T-helper 17 cell (primary cell): ENCODE measurements around the gene CDK11B. TPM values are rescaled to one million over a fixed set of nuclear protein-coding genes. Genes with fewer than 3 reads are reported as not detected.
A peak's percentile ranks its signal among the peaks of the same experiment; 100 is the strongest.
"Not testable (repeated sequence)": the region's sequence is repeated elsewhere in the genome, so short reads cannot be mapped to it uniquely, and the experiment has no call there.

Source experiments
- ATAC-seq: fragments of 150-1000 bp; cut with Tn5 transposase; 2 replicates; pipeline ENCODE4 v1.10.0; 2021; ENCODE audit warnings: mild to moderate bottlenecking, moderate library complexity
- DNase-seq, 3 donors: peaks; one replicate each; pipeline versions ENCODE4 v3.0.0 to v3.0.0-alpha.2; 2020 to 2021
- H3K9me3 ChIP-seq: one replicate; pipeline ENCODE4 v1.7.0; 2013; ENCODE audit warnings: low read length, mild to moderate bottlenecking; ENCODE audit not compliant: control insufficient read depth, poor library complexity, severe bottlenecking
- H3K27ac Mint-ChIP-seq: one replicate; pipeline ENCODE4 v1.8.0; 2022; ENCODE audit warnings: mild to moderate bottlenecking, moderate library complexity, mixed read lengths
- H3K27me3 Mint-ChIP-seq: one replicate; pipeline ENCODE4 v1.8.0; 2022; ENCODE audit warnings: mixed read lengths
- H3K36me3 Mint-ChIP-seq: one replicate; pipeline ENCODE4 v1.8.0; 2022; ENCODE audit warnings: low read depth, mixed read lengths
- H3K4me1 Mint-ChIP-seq: one replicate; pipeline ENCODE4 v1.8.0; 2022; ENCODE audit warnings: mild to moderate bottlenecking, mixed read lengths
- H3K4me3 Mint-ChIP-seq: one replicate; pipeline ENCODE4 v1.8.0; 2022; ENCODE audit warnings: mild to moderate bottlenecking, moderate library complexity, mixed read lengths
- total RNA-seq, 4 donors: library from RNA in 2 of 4; stranded (reverse) in 2 of 4; gene quantifications; one replicate each; pipeline ENCODE4 v1.2.3 and lab custom pipeline; 2022 to 2026

CDK11B gene
- total RNA-seq, 2 donors from 2014 or later, result 43.9 to 49.8 TPM

DNA sequence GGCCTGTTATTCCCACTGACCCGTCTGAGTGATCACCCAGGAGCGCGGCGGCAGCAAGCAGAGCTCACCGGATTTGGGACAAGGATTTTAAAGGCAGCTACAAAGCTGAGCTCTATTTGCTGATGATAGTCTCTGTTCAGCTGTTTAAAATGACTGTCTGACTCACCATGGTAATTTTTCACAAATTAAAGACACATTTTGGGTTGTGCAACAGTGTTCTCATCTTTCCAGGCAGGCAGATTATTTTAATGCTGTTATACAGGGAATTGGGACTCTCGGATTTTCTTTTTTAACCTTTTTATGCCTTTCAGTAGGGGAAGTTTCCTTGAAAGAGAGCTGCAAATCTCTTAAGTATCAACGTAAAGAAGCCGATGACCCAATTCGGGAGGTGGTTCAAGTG lies 3.6 kb upstream of the CDK11B start:
- not testable (repeated sequence) for ATAC-seq, H3K9me3 ChIP-seq, DNase-seq, H3K36me3 Mint-ChIP-seq, H3K4me1 Mint-ChIP-seq, H3K27me3 Mint-ChIP-seq
- peak overlapping the region; percentile 73 for H3K4me3 Mint-ChIP-seq
- peak overlapping the region; percentile 88 for H3K27ac Mint-ChIP-seq

GRCh38 chr1:1648265-1648664 lies 10.5 kb downstream of the CDK11B start:
- ATAC-seq, H3K36me3 Mint-ChIP-seq, H3K4me1 Mint-ChIP-seq, H3K27me3 Mint-ChIP-seq, H3K27ac Mint-ChIP-seq, H3K9me3 ChIP-seq, DNase-seq, H3K4me3 Mint-ChIP-seq: not testable (repeated sequence)

DNA sequence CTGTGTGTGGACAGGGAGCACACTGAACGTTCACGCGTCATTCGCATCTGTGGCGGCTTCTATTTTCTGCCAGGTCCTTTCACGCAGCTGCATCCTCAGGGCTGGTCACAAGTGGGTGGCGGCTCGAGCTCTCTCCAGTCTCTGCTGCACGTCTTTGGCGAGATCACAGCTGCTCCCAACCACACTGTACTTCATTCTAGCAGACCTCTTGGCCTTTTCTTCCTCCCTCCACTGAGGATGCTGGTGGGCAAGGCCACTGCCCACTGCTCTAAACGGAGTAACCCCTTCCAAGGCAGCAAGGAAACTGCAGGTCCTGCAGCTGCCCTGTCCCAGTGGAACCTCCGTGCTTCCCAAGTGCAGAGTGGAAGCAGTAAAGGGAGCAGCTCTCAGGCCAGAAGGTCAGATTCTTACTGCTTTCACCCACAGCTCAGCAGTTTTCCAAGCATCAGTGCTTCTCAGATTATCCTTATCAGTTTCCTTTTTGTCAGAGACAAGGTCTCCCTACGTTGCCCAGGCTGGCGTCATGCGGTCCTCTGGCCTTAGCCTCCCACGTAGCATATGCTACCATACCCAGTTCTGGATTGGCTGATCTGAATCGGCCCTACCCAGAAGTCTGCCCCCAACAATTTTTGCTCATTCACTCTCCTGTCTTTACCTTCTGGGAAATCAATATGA lies 11.1 kb downstream of the CDK11B start:
- not testable (repeated sequence) for H3K27ac Mint-ChIP-seq, H3K4me3 Mint-ChIP-seq, H3K36me3 Mint-ChIP-seq, DNase-seq, H3K9me3 ChIP-seq, H3K4me1 Mint-ChIP-seq, H3K27me3 Mint-ChIP-seq, ATAC-seq

GRCh38 chr1:1646326-1646725 lies 12.5 kb downstream of the CDK11B start:
- not testable (repeated sequence) for ATAC-seq, H3K27ac Mint-ChIP-seq, H3K4me1 Mint-ChIP-seq

GRCh38 chr1:1640711-1641461 lies 17.9 kb downstream of the CDK11B start:
- not testable (repeated sequence) for H3K27me3 Mint-ChIP-seq, H3K4me1 Mint-ChIP-seq, DNase-seq, H3K4me3 Mint-ChIP-seq, H3K27ac Mint-ChIP-seq, H3K9me3 ChIP-seq, ATAC-seq, H3K36me3 Mint-ChIP-seq

More at GRCh38 chr1:1646326-1646725, 12.5 kb downstream of the CDK11B start:
- not testable (repeated sequence) for H3K4me3 Mint-ChIP-seq, DNase-seq, H3K36me3 Mint-ChIP-seq, H3K9me3 ChIP-seq, H3K27me3 Mint-ChIP-seq

DNA sequence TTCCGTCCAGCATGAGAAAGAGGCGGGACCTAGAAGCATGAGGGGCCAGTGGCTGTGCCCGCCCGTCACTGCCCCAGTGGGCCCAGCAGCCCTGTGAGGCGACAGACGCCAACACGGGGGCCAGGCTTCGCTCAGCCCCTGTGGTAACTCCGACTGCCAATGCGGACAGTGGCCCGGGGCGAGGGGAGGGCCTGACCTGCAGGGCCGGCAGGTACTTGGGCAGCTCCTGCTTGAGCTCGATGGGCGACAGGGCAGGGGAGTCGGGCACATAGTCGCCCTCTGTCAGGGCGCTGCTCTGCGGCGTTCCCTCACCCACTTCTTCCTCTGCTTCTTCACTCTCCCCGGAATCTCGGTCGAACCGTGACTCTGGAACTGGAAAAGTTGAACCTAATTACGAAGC lies 18.7 kb downstream of the CDK11B start:
- not testable (repeated sequence) for ATAC-seq, DNase-seq, H3K9me3 ChIP-seq, H3K27me3 Mint-ChIP-seq, H3K27ac Mint-ChIP-seq, H3K36me3 Mint-ChIP-seq, H3K4me3 Mint-ChIP-seq, H3K4me1 Mint-ChIP-seq

DNA sequence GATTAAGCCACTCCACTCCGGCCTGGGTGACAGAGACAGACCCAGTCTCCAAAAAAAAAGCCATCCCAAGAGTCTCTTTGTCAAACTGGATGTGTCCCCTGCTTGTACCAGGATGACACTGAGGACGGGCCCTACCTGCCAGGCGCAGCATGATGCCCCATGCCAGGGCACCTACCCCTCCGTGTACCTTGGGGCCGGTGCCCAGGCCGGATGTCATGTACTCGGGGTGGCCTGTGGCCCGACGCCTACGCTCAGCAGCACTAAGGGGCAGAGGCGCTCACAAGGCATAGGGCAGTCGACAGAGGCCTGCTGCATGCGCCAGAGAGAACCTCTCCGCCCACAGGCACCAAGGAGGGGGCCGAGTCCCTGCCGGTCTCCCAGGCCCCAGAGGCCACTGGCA lies 19.4 kb downstream of the CDK11B start:
- H3K27me3 Mint-ChIP-seq, ATAC-seq, H3K4me1 Mint-ChIP-seq, H3K9me3 ChIP-seq, DNase-seq, H3K4me3 Mint-ChIP-seq, H3K27ac Mint-ChIP-seq, H3K36me3 Mint-ChIP-seq: not testable (repeated sequence)

DNA sequence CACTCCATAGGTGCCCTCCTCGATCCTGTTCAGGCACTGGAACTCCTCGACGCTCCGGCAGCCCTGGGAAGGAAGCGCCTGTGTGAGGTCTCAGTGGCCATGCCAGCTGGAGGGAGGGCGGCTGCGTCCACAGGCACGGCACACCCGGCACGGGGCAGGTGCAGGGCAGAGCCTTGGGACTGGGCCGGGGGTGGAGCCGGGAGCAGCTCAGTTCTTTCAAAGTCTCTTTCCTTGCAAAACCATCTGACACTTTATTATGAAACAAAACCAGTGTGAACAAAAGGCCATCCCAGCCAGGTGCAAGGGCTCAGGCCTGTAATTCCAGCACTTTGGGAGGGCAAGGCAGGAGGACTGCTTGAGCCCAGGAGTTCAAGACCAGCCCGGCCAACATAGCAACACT lies 20.3 kb downstream of the CDK11B start:
- H3K9me3 ChIP-seq, ATAC-seq, H3K27ac Mint-ChIP-seq, DNase-seq, H3K4me1 Mint-ChIP-seq, H3K4me3 Mint-ChIP-seq, H3K27me3 Mint-ChIP-seq, H3K36me3 Mint-ChIP-seq: not testable (repeated sequence)

DNA sequence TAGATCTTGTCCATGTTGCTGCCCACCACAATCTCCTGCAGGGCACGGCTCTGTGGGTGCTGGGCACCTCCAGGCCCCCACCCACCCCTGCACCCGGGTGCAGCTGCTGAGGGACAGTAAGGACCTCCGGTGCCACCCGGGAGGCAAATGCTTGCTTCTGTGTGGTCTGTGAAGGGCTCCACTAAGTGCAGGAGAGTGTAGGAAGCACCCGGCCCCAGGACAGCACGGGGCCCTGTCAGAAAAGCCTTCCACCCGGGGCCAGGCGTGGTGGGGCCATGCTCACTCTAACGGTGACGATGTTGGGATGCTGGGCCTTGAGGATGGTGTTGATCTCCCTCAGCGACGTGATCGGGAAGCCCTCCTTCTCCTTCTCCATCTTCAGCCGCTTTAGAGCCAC lies 21.3 kb downstream of the CDK11B start:
- not testable (repeated sequence) for H3K4me3 Mint-ChIP-seq, H3K27ac Mint-ChIP-seq, DNase-seq, H3K36me3 Mint-ChIP-seq, ATAC-seq, H3K4me1 Mint-ChIP-seq, H3K9me3 ChIP-seq, H3K27me3 Mint-ChIP-seq

- not testable (repeated sequence) for H3K9me3 ChIP-seq, H3K4me3 Mint-ChIP-seq, H3K4me1 Mint-ChIP-seq, H3K27me3 Mint-ChIP-seq, H3K36me3 Mint-ChIP-seq, H3K27ac Mint-ChIP-seq, ATAC-seq
- DNase-seq, result peak in 1 of 3 donors; percentile 1
Observed at GRCh38 chr1:1636621-1637478, 22.0 kb downstream of the CDK11B start.

DNA sequence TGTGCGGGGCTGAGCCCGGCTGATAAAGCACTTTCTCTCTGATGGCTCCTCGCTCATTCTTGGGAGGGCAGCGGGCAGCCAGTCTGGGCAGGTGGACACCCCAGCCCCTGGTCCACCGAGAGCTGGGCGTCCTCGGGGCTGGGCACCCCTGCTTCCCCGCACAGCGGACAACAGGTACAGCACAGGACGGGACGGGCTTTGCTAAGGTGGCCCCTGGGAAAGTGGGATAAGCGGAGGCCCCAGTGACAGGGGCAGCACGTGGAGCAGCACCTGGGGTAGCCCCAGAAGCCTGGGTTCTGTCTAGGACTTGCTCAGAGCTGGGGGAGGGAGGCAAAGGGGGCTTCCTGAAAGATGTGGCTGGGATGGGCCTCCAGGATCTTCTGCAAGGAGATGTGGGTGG lies 24.2 kb downstream of the CDK11B start:
- not testable (repeated sequence) for H3K4me3 Mint-ChIP-seq, DNase-seq, ATAC-seq, H3K27me3 Mint-ChIP-seq, H3K9me3 ChIP-seq, H3K4me1 Mint-ChIP-seq, H3K36me3 Mint-ChIP-seq, H3K27ac Mint-ChIP-seq

DNA sequence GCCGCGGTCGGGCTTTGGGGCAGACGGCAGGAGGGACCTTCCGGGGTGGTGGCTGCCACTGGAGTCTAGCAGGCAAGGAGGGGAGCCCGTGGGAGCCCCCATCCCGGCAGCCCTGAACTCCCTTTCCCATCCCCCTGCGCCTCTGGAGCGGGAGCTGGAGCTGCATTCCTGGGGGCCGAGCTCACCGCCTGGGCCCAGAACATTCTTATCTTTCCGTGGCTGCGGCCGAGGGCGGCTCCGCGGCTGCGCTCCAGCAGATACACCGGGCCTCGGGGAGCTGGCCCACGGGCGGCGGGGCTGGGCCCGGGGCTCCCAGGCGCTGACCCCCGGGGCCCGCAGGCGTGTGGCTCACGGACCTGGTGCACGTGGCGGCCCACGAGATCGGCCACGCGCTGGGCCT lies 25.4 kb downstream of the CDK11B start:
- not testable (repeated sequence) for H3K4me3 Mint-ChIP-seq, DNase-seq, H3K27me3 Mint-ChIP-seq, H3K4me1 Mint-ChIP-seq, H3K27ac Mint-ChIP-seq, H3K9me3 ChIP-seq, H3K36me3 Mint-ChIP-seq, ATAC-seq

DNA sequence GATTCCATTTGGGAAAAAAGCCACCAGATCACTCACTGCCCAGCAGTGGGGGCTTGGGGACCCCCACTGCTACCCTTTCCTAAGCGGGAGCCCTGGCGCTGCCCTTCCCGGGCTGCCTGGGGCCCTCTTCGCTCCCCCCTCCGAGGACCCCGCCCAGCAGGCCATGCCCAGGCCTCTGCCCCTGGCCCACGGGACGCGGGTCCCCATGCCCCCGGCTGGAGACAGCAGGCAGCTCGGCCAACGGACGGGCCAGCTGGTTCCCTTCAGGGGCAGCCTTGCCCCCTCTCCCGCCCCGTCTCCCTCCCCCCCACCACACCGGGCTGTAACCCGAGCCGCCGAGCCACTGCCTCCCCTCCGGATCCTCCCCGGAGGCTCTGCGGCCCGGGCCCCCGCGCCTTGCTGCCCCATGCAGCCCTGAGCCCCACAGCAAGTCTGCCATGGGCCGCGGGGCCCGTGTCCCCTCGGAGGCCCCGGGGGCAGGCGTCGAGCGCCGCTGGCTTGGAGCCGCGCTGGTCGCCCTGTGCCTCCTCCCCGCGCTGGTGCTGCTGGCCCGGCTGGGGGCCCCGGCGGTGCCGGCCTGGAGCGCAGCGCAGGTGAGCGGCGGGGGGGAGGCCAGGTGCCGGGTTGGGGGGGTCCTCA lies 26.9 kb downstream of the CDK11B start, which contains the start of gene MMP23B:
MMP23B (plus strand) TSS at position 392 of the 639 bp plus-strand sequence; CDS start at position 438, 46 bp downstream.
- H3K36me3 Mint-ChIP-seq, result no peaks in the 10 kb centered on the region
- no peak within 1 kb of the TSS for H3K27ac Mint-ChIP-seq
- peak within 1 kb of the TSS; percentile 86 for H3K4me3 Mint-ChIP-seq
- ATAC-seq (no peak), DNase-seq (no peak)
- H3K27me3 Mint-ChIP-seq, result no peaks in the 10 kb centered on the region
- no peaks in the 10 kb centered on the region for H3K9me3 ChIP-seq
- peaks cover 2% of the 10 kb centered on the region for H3K4me1 Mint-ChIP-seq
